HepG2 (cell line): ENCODE data around the gene SYTL1. TPM values are rescaled to one million over a fixed set of nuclear protein-coding genes. Genes with fewer than 3 reads are reported as not detected.

Source experiments
- CBX2 ChIP-seq, 2 experiments: fragments of 200-600 bp in 1 of 2; sonication (generic); formaldehyde crosslinking in 1 of 2; IDR thresholded peaks; 2 replicates each; pipeline versions ENCODE4 v1.7.0 to v1.8.1; 2018 to 2022; ENCODE audit warnings: low read depth in 2 of 2, low read length in 1 of 2, mild to moderate bottlenecking in 1 of 2, missing genetic modification reagents in 1 of 2
- NFKBIZ ChIP-seq: IDR thresholded peaks from 2 replicates; pipeline ENCODE4 v1.6.1; 2018; ENCODE audit warnings: missing genetic modification reagents, missing compliant biosample characterization
- SMARCE1 ChIP-seq: fragments of 450-650 bp; IDR thresholded peaks from 2 replicates; pipeline ENCODE4 v1.6.1; 2017; ENCODE audit warnings: borderline replicate concordance
- THAP11 ChIP-seq: IDR thresholded peaks from 2 replicates; pipeline ENCODE4 v1.6.1; 2016; ENCODE audit warnings: missing biosample characterization, missing genetic modification reagents
- YEATS2 ChIP-seq: sonication (generic); formaldehyde crosslinking; IDR thresholded peaks from 2 replicates; pipeline ENCODE4 v1.4.0; 2020; ENCODE audit warnings: missing genetic modification reagents, borderline replicate concordance
- ZNF180 ChIP-seq: sonication (generic); formaldehyde crosslinking; IDR thresholded peaks from 2 replicates; pipeline ENCODE4 v1.4.0; 2020; ENCODE audit warnings: low read depth, missing genetic modification reagents, borderline replicate concordance
- ZNF256 ChIP-seq: sonication (generic); formaldehyde crosslinking; conservative IDR thresholded peaks from 2 replicates; pipeline ENCODE4 v1.4.0; 2020; ENCODE audit warnings: missing genetic modification reagents
- ZNF276 ChIP-seq: sonication (generic); formaldehyde crosslinking; IDR thresholded peaks from 2 replicates; pipeline ENCODE4 v1.4.0; 2020; ENCODE audit warnings: mild to moderate bottlenecking, low read depth, missing genetic modification reagents
- ZNF280B ChIP-seq: sonication (generic); formaldehyde crosslinking; IDR thresholded peaks from 2 replicates; pipeline ENCODE4 v1.5.0; 2020; ENCODE audit warnings: missing genetic modification reagents, mild to moderate bottlenecking, borderline replicate concordance
- ZNF335 ChIP-seq: sonication (generic); formaldehyde crosslinking; IDR thresholded peaks from 2 replicates; pipeline ENCODE4 v1.4.0; 2020; ENCODE audit warnings: missing genetic modification reagents
- ZNF44 ChIP-seq: sonication (generic); formaldehyde crosslinking; IDR thresholded peaks from 2 replicates; pipeline ENCODE4 v1.5.1; 2020; ENCODE audit warnings: mild to moderate bottlenecking, missing genetic modification reagents
- ZNF530 ChIP-seq: sonication (generic); formaldehyde crosslinking; IDR thresholded peaks from 2 replicates; pipeline ENCODE4 v1.5.0; 2020; ENCODE audit warnings: low read depth, mild to moderate bottlenecking, missing genetic modification reagents
- ZNF567 ChIP-seq: sonication (generic); formaldehyde crosslinking; IDR thresholded peaks from 2 replicates; pipeline ENCODE4 v1.8.1; 2023; ENCODE audit warnings: mild to moderate bottlenecking, missing genetic modification reagents, borderline replicate concordance
- ZNF749 ChIP-seq: sonication (generic); formaldehyde crosslinking; IDR thresholded peaks from 2 replicates; pipeline ENCODE4 v1.8.0; 2022; ENCODE audit warnings: mild to moderate bottlenecking, missing genetic modification reagents, moderate library complexity, borderline replicate concordance
- ZNF800 ChIP-seq: sonication (generic); formaldehyde crosslinking; IDR thresholded peaks from 2 replicates; pipeline ENCODE4 v1.4.0; 2020; ENCODE audit warnings: missing genetic modification reagents
- ZNF883 ChIP-seq: sonication (generic); formaldehyde crosslinking; IDR thresholded peaks from 2 replicates; pipeline ENCODE4 v1.5.1; 2020; ENCODE audit warnings: mild to moderate bottlenecking, missing genetic modification reagents; ENCODE audit errors: not compliant biosample characterization
- ZSCAN21 ChIP-seq: sonication (generic); formaldehyde crosslinking; IDR thresholded peaks from 2 replicates; pipeline ENCODE4 v1.8.0; 2022; ENCODE audit warnings: mild to moderate bottlenecking, missing genetic modification reagents, moderate library complexity, borderline replicate concordance
- ZSCAN25 ChIP-seq: sonication (generic); formaldehyde crosslinking; IDR thresholded peaks from 2 replicates; pipeline ENCODE4 v1.8.0; 2022; ENCODE audit warnings: mild to moderate bottlenecking, missing genetic modification reagents
- polyA plus RNA-seq, 8 experiments: library from polyadenylated mRNA; depleted of rRNA in 3 of 8; stranded (reverse) in 7 of 8; unstranded in 1 of 8; fragments of >200 nt; fragmentation: Illumina TruSeq in 4 of 8; extraction: Trizol in 4 of 8; gene quantifications; 2 replicates each; pipeline versions ENCODE4 v1.2.1 to v1.2.3, GENCODE V29; 2011 to 2016; ENCODE audit warnings: low read depth in 4 of 8, missing spikeins in 1 of 8, mixed read lengths in 1 of 8; ENCODE audit not compliant: insufficient read depth in 1 of 8
- total RNA-seq, 5 experiments: library from RNA; depleted of rRNA; stranded (reverse); fragments of >200 nt; fragmentation: Illumina TruSeq; extraction: Trizol; gene quantifications; 2 replicates each; pipeline ENCODE4 v1.2.3, GENCODE V29; 2016; ENCODE audit warnings: low read depth in 1 of 5
- TF ChIP-seq, protein P1 (sequence below): sonication (generic); formaldehyde crosslinking; IDR thresholded peaks from 2 replicates; pipeline ENCODE4 v1.5.0; 2020; ENCODE audit warnings: missing genetic modification reagents
- TF ChIP-seq, protein P2 (sequence below): sonication (generic); formaldehyde crosslinking; conservative IDR thresholded peaks from 2 replicates; pipeline ENCODE4 v1.5.0; 2020; ENCODE audit warnings: missing genetic modification reagents

SYTL1 gene
- total and polyA plus RNA-seq, 2 of the 13 experiments (the other 11 are each of a cell fraction or from before 2014, with no cell fraction given) = 11.1 to 17.8 TPM

- TF ChIP-seq ZNF280B (CRISPR knock-in tag) (no peak), ZSCAN25 (CRISPR knock-in tag) (peak; percentile 51; the same call in 1 of the 2 replicates), ZNF256 (CRISPR knock-in tag) (no peak), ZSCAN21 (CRISPR knock-in tag) (peak; percentile 86), SMARCE1 (no peak), ZNF44 (0 out of 2 replicates have a peak, but pooled peaks have one; percentile 17), ZNF530 (no peak), ZNF883 (CRISPR knock-in tag) (peak; percentile 10), ZNF335 (no peak), THAP11 (0 out of 2 replicates have a peak, but pooled peaks have one; percentile 26), ZNF800 (CRISPR knock-in tag) (no peak), NFKBIZ (CRISPR knock-in tag) (no peak), CBX2 (IDR thresholded peaks at IDR 0.05; ENCODE audit: low read depth, low read length) (no peak), CBX2 (CRISPR knock-in tag; IDR thresholded peaks at IDR 0.05; ENCODE audit: low read depth) (no peak), YEATS2 (CRISPR knock-in tag) (no peak; the same call in 1 of the 2 replicates), ZNF567 (CRISPR knock-in tag) (no peak), ZNF276 (no peak), ZNF180 (CRISPR knock-in tag) (no peak), ZNF749 (peak; percentile 67; the same call in 1 of the 2 replicates)
- TF ChIP-seq, protein P1, sequence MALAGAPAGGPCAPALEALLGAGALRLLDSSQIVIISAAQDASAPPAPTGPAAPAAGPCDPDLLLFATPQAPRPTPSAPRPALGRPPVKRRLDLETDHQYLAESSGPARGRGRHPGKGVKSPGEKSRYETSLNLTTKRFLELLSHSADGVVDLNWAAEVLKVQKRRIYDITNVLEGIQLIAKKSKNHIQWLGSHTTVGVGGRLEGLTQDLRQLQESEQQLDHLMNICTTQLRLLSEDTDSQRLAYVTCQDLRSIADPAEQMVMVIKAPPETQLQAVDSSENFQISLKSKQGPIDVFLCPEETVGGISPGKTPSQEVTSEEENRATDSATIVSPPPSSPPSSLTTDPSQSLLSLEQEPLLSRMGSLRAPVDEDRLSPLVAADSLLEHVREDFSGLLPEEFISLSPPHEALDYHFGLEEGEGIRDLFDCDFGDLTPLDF (CRISPR knock-in tag) = no peak
- TF ChIP-seq, protein P2, sequence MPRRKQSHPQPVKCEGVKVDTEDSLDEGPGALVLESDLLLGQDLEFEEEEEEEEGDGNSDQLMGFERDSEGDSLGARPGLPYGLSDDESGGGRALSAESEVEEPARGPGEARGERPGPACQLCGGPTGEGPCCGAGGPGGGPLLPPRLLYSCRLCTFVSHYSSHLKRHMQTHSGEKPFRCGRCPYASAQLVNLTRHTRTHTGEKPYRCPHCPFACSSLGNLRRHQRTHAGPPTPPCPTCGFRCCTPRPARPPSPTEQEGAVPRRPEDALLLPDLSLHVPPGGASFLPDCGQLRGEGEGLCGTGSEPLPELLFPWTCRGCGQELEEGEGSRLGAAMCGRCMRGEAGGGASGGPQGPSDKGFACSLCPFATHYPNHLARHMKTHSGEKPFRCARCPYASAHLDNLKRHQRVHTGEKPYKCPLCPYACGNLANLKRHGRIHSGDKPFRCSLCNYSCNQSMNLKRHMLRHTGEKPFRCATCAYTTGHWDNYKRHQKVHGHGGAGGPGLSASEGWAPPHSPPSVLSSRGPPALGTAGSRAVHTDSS (CRISPR knock-in tag) = no peak
Observed at GRCh38 chr1:27342778-27343638, 1.2 kb downstream of the SYTL1 start (continued).
